Measurements from ENCODE around the gene CCHCR1. TPM values are rescaled to one million over a fixed set of nuclear protein-coding genes. Genes with fewer than 3 reads are reported as not detected.

The CCHCR1 gene
- total RNA-seq, 1 experiment from 2014 or later, result 60.6 TPM

DNA sequence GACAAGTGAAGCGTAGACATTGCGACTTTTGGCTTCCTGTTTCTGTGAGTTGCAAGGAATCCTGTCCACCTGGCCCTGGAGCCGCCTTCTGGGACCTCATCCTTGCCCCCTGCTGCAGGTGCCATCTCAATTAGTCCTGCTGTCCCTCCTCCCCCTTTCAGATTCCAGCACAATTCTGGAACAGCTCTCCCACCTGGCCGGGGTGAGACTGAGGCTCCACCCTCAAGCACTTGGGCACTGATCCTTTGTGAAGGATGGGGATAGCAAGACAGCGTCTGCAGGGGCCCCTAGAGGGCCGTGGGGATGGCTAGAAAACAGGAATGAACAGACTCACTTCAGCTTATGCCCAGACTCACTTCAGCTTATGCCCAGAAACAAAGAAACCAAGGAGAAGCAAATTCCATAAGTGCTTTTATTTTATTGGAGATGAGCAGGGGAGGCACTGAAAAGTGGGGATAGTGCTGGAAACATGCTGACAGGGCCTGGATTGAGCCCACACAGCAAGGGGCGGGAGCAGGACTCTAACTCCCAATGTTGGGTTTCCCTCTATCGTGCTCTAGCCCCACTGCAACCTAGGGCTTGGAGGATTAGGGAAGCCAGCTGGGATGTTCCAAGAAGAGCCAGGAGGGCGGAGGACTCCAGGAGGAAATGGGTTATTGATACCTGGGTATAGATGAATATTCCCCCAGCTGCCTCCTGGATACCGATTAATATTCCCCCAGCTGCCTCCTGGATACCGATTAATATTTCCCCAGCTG, 46.6 kb downstream of the CCHCR1 start:
- no peaks in the 10 kb centered on the region for H3K27me3 ChIP-seq (ENCODE audit: insufficient read depth, low read depth)
- no peaks in the 10 kb centered on the region for H3K9me3 ChIP-seq (ENCODE audit: insufficient read depth, low read depth)
- H3K79me2 ChIP-seq (ENCODE audit: low read depth), result peaks cover 2% of the 10 kb centered on the region
- H3K4me2 ChIP-seq, result no peak overlapping the region
- H3K4me1 ChIP-seq (replicated peaks; ENCODE audit: insufficient read depth), result peaks cover 41% of the 10 kb centered on the region
- no peak overlapping the region for H3K27ac ChIP-seq
- no peaks in the 10 kb centered on the region for H4K20me1 ChIP-seq (ENCODE audit: insufficient read depth)
- TF ChIP-seq EZH2 (IDR thresholded peaks at IDR 0.05; ENCODE audit: low read depth), result no peak
- TF ChIP-seq, protein P1, sequence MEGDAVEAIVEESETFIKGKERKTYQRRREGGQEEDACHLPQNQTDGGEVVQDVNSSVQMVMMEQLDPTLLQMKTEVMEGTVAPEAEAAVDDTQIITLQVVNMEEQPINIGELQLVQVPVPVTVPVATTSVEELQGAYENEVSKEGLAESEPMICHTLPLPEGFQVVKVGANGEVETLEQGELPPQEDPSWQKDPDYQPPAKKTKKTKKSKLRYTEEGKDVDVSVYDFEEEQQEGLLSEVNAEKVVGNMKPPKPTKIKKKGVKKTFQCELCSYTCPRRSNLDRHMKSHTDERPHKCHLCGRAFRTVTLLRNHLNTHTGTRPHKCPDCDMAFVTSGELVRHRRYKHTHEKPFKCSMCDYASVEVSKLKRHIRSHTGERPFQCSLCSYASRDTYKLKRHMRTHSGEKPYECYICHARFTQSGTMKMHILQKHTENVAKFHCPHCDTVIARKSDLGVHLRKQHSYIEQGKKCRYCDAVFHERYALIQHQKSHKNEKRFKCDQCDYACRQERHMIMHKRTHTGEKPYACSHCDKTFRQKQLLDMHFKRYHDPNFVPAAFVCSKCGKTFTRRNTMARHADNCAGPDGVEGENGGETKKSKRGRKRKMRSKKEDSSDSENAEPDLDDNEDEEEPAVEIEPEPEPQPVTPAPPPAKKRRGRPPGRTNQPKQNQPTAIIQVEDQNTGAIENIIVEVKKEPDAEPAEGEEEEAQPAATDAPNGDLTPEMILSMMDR (conservative IDR thresholded peaks at IDR 0.05), result no peak
- peaks cover 11% of the 10 kb centered on the region for H3F3A ChIP-seq (ENCODE audit: insufficient read depth, low read depth)
- H3K9me2 ChIP-seq (ENCODE audit: insufficient read depth), result no peaks in the 10 kb centered on the region
- no peak for DNase-seq
- no peaks in the 10 kb centered on the region for H3K36me3 ChIP-seq (ENCODE audit: low read depth)
- no TSS peak for BruUV-seq (replicated peaks)
- no peak overlapping the region for H2AFZ ChIP-seq
- H3K4me3 ChIP-seq, result no peak overlapping the region
- POLR2A ChIA-PET (ENCODE audit: unreplicated experiment), result interaction anchor here (0.6 kb wide), 2 partner anchors 204 to 520 kb away, joined by 4 to 6 read pairs; no protein-coding TSS in a partner anchor
- intact Hi-C loops (cut with micrococcal nuclease; ENCODE audit: unreplicated experiment), result no loop called here
- CTCF ChIA-PET, result interaction anchor here (0.6 kb wide), 2 partner anchors 14 to 27 kb away, joined by 3 to 11 read pairs; no protein-coding TSS in a partner anchor

DNA sequence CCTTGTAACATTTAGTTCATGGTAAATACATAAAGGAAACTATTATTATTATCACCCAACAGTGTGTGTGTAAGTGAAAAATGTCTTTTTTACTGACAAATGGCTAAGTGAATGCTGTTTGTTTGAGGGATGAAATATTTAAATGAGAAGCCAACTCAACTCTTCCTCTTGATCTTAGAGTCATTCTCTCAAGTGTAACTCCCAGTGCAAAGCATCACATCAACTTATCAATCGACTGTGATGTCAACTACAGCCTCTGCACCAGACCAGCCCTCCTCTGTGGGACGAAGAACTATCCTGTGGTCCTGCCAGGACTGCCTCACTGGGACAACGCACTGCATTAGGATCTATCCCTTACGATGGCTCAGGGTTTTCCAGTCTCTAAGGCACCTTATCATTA, 50.5 kb downstream of the CCHCR1 start:
- no peaks in the 10 kb centered on the region for H4K20me1 ChIP-seq (ENCODE audit: insufficient read depth)
- H3F3A ChIP-seq (ENCODE audit: insufficient read depth, low read depth), result no peaks in the 10 kb centered on the region
- no peak overlapping the region for H3K4me3 ChIP-seq
- CTCF ChIA-PET, result no interaction called here
- peaks cover 7% of the 10 kb centered on the region for H3K4me1 ChIP-seq (replicated peaks; ENCODE audit: insufficient read depth)
- H3K79me2 ChIP-seq (ENCODE audit: low read depth), result no peaks in the 10 kb centered on the region
- no TSS peak for BruUV-seq (replicated peaks)
- POLR2A ChIA-PET (ENCODE audit: unreplicated experiment), result no interaction called here
- H3K9me3 ChIP-seq (ENCODE audit: insufficient read depth, low read depth), result no peaks in the 10 kb centered on the region
- H3K27ac ChIP-seq, result no peak overlapping the region
- H2AFZ ChIP-seq, result no peak overlapping the region
- no peak overlapping the region for H3K4me2 ChIP-seq
- TF ChIP-seq EZH2 (IDR thresholded peaks at IDR 0.05; ENCODE audit: low read depth), result no peak
- TF ChIP-seq, protein P1 (conservative IDR thresholded peaks at IDR 0.05), result no peak
- no peak for DNase-seq
- intact Hi-C loops (cut with micrococcal nuclease; ENCODE audit: unreplicated experiment), result no loop called here
- no peaks in the 10 kb centered on the region for H3K36me3 ChIP-seq (ENCODE audit: low read depth)
- no peaks in the 10 kb centered on the region for H3K9me2 ChIP-seq (ENCODE audit: insufficient read depth)
- no peaks in the 10 kb centered on the region for H3K27me3 ChIP-seq (ENCODE audit: insufficient read depth, low read depth)

DNA sequence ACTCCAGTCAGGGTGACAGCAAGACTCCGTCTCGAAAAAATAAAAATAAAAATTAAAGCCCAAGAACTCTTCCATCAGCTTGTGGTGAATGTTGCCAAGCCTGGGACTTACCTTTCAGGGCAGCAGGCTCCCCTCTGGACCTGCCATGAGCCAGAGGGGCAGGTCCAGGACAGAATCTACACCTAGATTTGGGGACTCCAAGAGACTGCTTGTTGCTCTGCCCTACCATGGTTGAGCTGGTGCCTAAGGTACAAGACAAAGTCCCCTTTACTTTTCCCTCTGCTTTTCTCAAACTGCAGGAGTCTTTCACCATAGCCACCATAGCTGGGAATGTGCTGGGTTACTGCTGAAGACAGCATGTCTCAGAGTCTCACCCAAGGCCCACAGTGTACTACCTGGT, 54.5 kb downstream of the CCHCR1 start:
- BruUV-seq (replicated peaks), result no TSS peak
- no peaks in the 10 kb centered on the region for H3K36me3 ChIP-seq (ENCODE audit: low read depth)
- H4K20me1 ChIP-seq (ENCODE audit: insufficient read depth), result no peaks in the 10 kb centered on the region
- no peaks in the 10 kb centered on the region for H3K27me3 ChIP-seq (ENCODE audit: insufficient read depth, low read depth)
- H3K79me2 ChIP-seq (ENCODE audit: low read depth), result no peaks in the 10 kb centered on the region
- H3K4me2 ChIP-seq, result no peak overlapping the region
- no peak overlapping the region for H2AFZ ChIP-seq
- H3K27ac ChIP-seq, result no peak overlapping the region
- no peak overlapping the region for H3K4me3 ChIP-seq
- TF ChIP-seq EZH2 (IDR thresholded peaks at IDR 0.05; ENCODE audit: low read depth), result no peak
- TF ChIP-seq, protein P1 (conservative IDR thresholded peaks at IDR 0.05), result no peak
- no peaks in the 10 kb centered on the region for H3K9me3 ChIP-seq (ENCODE audit: insufficient read depth, low read depth)
- intact Hi-C loops (cut with micrococcal nuclease; ENCODE audit: unreplicated experiment), result no loop called here
- H3K9me2 ChIP-seq (ENCODE audit: insufficient read depth), result no peaks in the 10 kb centered on the region
- DNase-seq, result no peak
- no peaks in the 10 kb centered on the region for H3K4me1 ChIP-seq (replicated peaks; ENCODE audit: insufficient read depth)
- peaks cover 5% of the 10 kb centered on the region; the same call in 1 of the 2 replicates for H3F3A ChIP-seq (ENCODE audit: insufficient read depth, low read depth)
- CTCF ChIA-PET, result interaction anchor here (0.6 to 1.5 kb wide), 3 partner anchors 11 to 44 kb away, joined by 3 to 4 read pairs (median 4); no protein-coding TSS in a partner anchor
- POLR2A ChIA-PET (ENCODE audit: unreplicated experiment), result interaction anchor here (0.6 kb wide), 1 partner anchor 320 kb away, joined by 4 read pairs; no protein-coding TSS in a partner anchor

Data from PC-9 (cell line).